PC-3 (cell line): ENCODE measurements around the gene SPATA1.

ENCODE experiments used
- EZH2 ChIP-seq: fragments of 300-600 bp; sonication (generic); IDR thresholded peaks from one replicate; pipeline ENCODE4 v1.6.1; 2017; ENCODE audit warnings: antibody characterized with exemption, mild to moderate bottlenecking, low read length; ENCODE audit not compliant: unreplicated experiment
- TF ChIP-seq, protein P1 (sequence below): fragments of 300-600 bp; sonication (generic); conservative IDR thresholded peaks from 2 replicates; pipeline ENCODE4 v1.5.1; 2017; ENCODE audit warnings: antibody characterized with exemption, low read depth, mild to moderate bottlenecking, low read length

DNA sequence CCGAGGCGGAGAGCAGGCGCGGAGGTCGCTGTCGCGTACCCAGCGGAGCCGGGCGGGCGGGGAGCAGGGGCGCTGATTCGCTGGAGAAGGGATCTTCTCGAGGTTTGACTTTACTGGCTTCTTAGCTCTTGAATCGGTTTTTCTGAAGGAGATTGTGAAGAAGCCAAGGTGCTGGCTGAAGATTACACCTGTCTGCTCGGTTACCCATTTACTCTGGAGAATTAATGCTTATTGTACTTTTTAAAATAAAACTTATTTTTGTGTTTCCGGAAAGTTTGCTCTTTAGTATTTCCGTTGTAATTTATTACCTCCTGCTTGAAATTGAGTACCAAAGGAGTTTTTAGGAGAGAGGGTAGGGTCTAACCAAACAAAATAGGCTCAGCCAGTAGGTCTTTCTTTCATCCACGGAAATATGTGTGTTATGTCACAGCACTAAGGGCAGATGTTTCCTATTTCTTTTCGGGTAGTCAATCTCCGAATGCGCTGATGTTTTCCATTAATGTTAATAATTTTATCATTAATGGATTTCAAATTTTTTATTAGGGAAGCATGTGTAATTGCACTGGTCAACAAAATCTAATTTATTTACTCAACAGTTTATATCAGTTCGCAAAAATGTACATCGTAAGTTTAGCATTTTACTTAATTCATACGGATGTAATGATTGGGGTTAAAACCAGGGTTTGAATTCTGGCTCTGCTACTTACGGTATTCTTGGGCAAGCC, 705 bp downstream of the SPATA1 start:
- no peak for TF ChIP-seq EZH2
- TF ChIP-seq, protein P1, sequence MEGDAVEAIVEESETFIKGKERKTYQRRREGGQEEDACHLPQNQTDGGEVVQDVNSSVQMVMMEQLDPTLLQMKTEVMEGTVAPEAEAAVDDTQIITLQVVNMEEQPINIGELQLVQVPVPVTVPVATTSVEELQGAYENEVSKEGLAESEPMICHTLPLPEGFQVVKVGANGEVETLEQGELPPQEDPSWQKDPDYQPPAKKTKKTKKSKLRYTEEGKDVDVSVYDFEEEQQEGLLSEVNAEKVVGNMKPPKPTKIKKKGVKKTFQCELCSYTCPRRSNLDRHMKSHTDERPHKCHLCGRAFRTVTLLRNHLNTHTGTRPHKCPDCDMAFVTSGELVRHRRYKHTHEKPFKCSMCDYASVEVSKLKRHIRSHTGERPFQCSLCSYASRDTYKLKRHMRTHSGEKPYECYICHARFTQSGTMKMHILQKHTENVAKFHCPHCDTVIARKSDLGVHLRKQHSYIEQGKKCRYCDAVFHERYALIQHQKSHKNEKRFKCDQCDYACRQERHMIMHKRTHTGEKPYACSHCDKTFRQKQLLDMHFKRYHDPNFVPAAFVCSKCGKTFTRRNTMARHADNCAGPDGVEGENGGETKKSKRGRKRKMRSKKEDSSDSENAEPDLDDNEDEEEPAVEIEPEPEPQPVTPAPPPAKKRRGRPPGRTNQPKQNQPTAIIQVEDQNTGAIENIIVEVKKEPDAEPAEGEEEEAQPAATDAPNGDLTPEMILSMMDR = no peak
